ENCODE measurements around the gene ARID5A. TPM values are rescaled to one million over a fixed set of nuclear protein-coding genes. Genes with fewer than 3 reads are reported as not detected.
A peak's percentile ranks its signal among the peaks of the same experiment; 100 is the strongest.

Gene ARID5A
- total RNA-seq, 4 donors from 2014 or later = 9.8 to 113 (median 18.1) TPM

DNA sequence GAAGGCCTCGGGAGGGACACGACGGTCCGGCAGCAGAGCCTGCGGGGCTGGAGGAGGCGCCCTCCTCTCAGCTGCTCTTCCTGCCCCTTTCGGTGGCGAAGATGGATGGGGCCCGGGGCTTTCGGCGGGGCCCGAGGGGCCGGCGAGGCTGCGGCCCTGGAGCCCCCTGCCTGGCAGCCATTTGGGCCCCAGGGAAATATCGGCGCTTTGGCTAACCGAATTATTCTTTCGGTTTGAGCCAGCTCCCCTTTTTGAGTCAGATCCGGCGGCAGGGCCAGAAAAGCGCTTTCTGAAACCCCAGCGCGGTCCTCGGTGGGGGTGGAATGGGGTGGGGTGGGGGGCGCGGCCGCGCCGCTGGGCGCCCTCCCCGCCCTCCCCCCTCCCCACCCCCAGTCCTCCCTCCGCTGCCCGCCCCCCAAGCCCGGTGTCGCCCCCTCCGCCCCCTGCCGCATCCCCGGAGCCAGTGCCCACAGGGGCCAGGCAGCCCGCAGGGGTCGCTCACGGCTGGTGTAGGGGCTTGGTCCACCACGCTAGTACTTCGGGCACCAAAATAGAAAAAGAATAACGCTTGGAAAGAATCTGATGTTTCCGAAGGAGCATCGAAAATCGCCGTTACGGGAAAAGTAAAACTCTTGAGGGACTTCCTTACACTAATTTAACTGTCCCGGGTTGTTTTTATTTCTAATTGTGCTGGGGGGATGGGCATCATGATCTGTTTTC, 9.1 kb upstream of the ARID5A start:
- DNase-seq = peak; percentile 42
- H3K27ac ChIP-seq = peak overlapping the region; percentile 76 to 84 (median 84)
- H3K4me1 ChIP-seq = peaks cover 9 to 47% (median 26%) of the 10 kb centered on the region in 4 donors
- no peaks in the 10 kb centered on the region for H3K9me3 ChIP-seq
- no peaks in the 10 kb centered on the region for H3K36me3 ChIP-seq
- H3K27me3 ChIP-seq = no peaks in the 10 kb centered on the region
- WGBS, 2 donors (ENCODE audit: low coverage in 1 of 2) = 0 to 33% methylated on average over 1 to 23 of the region's 51 CpGs
- in situ Hi-C loops (cut with MboI; ENCODE audit: low pct_ligation_motif_present in 1 of 4, low pct_unique_long_range_greater_than_20kb in 1 of 4, low sequenced_read_pairs in 3 of 4) = no loop called here
- intact Hi-C loops (cut with DNase I; ENCODE audit: low total_unique reads) = no loop called here
- TF ChIP-seq, protein P1, sequence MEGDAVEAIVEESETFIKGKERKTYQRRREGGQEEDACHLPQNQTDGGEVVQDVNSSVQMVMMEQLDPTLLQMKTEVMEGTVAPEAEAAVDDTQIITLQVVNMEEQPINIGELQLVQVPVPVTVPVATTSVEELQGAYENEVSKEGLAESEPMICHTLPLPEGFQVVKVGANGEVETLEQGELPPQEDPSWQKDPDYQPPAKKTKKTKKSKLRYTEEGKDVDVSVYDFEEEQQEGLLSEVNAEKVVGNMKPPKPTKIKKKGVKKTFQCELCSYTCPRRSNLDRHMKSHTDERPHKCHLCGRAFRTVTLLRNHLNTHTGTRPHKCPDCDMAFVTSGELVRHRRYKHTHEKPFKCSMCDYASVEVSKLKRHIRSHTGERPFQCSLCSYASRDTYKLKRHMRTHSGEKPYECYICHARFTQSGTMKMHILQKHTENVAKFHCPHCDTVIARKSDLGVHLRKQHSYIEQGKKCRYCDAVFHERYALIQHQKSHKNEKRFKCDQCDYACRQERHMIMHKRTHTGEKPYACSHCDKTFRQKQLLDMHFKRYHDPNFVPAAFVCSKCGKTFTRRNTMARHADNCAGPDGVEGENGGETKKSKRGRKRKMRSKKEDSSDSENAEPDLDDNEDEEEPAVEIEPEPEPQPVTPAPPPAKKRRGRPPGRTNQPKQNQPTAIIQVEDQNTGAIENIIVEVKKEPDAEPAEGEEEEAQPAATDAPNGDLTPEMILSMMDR (IDR thresholded peaks at IDR 0.05) = peak in 3 of 5 experiments; percentile 10 to 37 (median 21)
- TF ChIP-seq POLR2AphosphoS5 (IDR thresholded peaks at IDR 0.05) (no peak), EP300 (IDR thresholded peaks at IDR 0.05; ENCODE audit: low read depth) (no peak), POLR2A (IDR thresholded peaks at IDR 0.05) (no peak)
- peak overlapping the region; percentile 36 to 58 (median 37) for H3K4me3 ChIP-seq

DNA sequence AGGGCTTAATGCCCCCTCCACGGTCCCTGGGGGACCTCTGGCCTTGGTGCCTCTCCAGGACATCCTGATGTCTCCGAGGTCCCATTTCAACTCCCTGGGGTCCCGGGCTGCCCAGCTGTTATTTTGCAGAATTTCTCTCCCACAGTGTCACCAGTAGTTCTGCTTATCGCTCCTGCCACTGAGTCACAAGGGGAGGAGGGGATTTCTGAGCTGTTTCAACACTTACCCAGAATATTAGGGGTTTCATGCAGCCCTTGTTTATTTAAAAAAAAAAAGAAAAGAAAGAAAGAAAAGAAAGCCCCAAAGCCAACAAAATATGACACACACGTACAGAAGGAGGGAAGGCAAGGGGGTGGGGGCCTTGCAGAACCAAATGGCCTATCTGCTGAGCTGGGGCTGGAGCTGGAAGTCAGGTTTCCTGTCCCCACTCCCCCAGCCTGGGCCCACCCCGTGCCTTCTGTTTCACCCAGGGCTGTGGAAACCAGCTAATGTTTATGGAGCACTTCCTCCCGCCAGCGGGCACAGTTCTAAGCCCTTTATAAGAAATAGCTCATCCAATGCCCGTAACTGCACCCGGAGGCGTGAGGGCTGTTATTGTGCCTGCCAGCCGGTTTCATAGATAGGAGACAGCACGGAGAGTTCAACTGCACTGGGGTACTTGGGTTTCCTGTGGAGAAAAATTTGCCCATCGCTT, 8.4 kb upstream of the ARID5A start:
- DNase-seq = peak; percentile 52
- in situ Hi-C loops (cut with MboI; ENCODE audit: low pct_ligation_motif_present in 1 of 4, low pct_unique_long_range_greater_than_20kb in 1 of 4, low sequenced_read_pairs in 3 of 4) (no loop called here), intact Hi-C loops (cut with DNase I; ENCODE audit: low total_unique reads) (no loop called here)
- H3K9me3 ChIP-seq = no peaks in the 10 kb centered on the region
- 22 to 29% methylated on average over 1 to 14 of the region's 14 CpGs for WGBS, 2 donors (ENCODE audit: low coverage in 1 of 2)
- H3K4me3 ChIP-seq = peak overlapping the region in 3 of 4 donors; percentile 37 to 58 (median 37)
- peaks cover 16 to 54% (median 33%) of the 10 kb centered on the region in 4 donors for H3K4me1 ChIP-seq
- H3K27me3 ChIP-seq = no peaks in the 10 kb centered on the region
- H3K27ac ChIP-seq = peak overlapping the region; percentile 76 to 84 (median 84)
- no peak for TF ChIP-seq POLR2A (IDR thresholded peaks at IDR 0.05)
- no peak for TF ChIP-seq POLR2AphosphoS5 (IDR thresholded peaks at IDR 0.05)
- peak; percentile 22 for TF ChIP-seq EP300 (IDR thresholded peaks at IDR 0.05; ENCODE audit: low read depth)
- TF ChIP-seq, protein P1 (IDR thresholded peaks at IDR 0.05) = no peak
- H3K36me3 ChIP-seq = no peaks in the 10 kb centered on the region

DNA sequence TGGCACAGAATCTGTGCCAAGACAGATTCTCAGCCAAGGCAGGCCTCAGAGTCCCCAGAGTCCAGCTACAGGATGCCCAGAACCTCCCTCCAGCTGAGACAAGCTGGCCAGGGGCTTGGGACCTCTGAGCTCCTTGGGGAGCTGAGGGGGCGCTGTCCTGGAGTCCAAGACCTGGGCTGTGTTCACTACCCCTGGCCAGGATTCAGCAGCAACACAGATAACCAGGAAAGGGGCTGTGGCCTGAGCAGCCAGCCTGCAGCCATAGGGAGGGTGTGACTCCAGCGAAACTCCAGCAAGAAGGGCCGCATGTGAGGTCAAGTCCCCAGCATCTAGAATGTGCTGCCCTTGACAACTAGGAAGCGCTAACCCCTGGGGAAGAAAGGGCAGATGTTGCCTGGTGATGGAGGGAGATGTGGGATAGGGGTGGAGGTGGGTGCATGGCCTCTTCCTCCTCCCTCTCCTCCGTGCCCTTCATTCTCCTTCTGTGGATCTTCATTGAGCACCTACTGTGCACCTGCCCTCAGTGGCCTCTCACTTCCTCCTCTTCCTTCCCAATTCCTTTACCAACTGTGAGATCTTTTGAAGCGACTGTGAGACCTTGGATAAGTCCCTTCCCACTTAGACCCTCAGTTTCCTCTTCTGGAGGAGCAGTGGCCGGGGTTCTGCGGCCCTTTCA, 7.7 kb upstream of the ARID5A start:
- TF ChIP-seq POLR2A (IDR thresholded peaks at IDR 0.05) (no peak), EP300 (IDR thresholded peaks at IDR 0.05; ENCODE audit: low read depth) (no peak), POLR2AphosphoS5 (IDR thresholded peaks at IDR 0.05) (no peak)
- TF ChIP-seq, protein P1 (IDR thresholded peaks at IDR 0.05) = no peak
- intact Hi-C loops (cut with DNase I; ENCODE audit: low total_unique reads) = no loop called here
- no peaks in the 10 kb centered on the region for H3K9me3 ChIP-seq
- no peak overlapping the region for H3K4me3 ChIP-seq
- DNase-seq = no peak
- peak overlapping the region; percentile 76 to 84 (median 84) for H3K27ac ChIP-seq
- no peaks in the 10 kb centered on the region for H3K36me3 ChIP-seq
- no peaks in the 10 kb centered on the region for H3K27me3 ChIP-seq
- peaks cover 21 to 58% (median 40%) of the 10 kb centered on the region in 4 donors for H3K4me1 ChIP-seq
- WGBS, 2 donors (ENCODE audit: low coverage in 1 of 2) = 89% methylated on average over 8 of the region's 8 CpGs; no CpG with 5 or more reads in 1 of the 2 donors
- in situ Hi-C loops (cut with MboI; ENCODE audit: low pct_ligation_motif_present in 1 of 4, low pct_unique_long_range_greater_than_20kb in 1 of 4, low sequenced_read_pairs in 3 of 4) = no loop called here
